Left hindlimb (tissue), 1 donor: ENCODE results near the gene CYS1.
"Not testable (repeated sequence)": the region's sequence is repeated elsewhere in the genome, so short reads cannot be mapped to it uniquely, and the experiment has no call there.

Source experiments
- DNase-seq: peaks from one replicate; pipeline ENCODE4 v3.0.0-alpha.2; 2018

Gene CYS1

DNA sequence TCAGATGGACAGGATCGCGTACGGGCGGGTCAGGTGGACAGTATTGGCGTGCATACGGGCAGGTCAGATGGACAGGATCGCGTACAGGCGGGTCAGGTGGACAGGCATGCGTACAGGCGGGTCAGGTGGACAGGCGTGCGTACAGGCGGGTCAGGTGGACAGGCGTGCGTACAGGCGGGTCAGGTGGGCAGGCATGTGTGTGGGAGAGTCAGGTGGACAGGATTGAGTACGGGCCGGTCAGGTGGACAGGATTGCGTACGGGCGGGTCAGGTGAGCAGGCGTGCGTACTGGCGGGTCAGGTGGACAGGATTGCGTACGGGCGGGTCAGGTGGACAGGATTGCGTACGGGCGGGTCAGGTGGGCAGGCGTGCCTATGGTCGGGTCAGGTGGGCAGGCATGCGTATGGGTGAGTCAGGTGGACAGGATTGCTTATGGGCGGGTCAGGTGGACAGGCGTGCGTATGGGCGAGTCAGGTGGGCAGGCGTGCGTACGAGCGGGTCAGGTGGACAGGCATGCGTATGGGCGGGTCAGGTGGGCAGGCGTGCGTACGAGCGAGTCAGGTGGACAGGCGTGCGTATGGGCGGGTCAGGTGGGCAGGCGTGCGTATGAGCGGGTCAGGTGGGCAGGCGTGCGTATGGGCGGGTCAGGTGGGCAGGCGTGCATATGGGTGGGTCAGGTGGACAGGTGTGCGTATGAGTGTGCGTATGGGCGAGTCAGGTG lies 68.4 kb downstream of the CYS1 start:
- DNase-seq, result not testable (repeated sequence)

GRCh38 chr2:10010861-10011605 lies 69.2 kb downstream of the CYS1 start:
- not testable (repeated sequence) for DNase-seq

- DNase-seq, result no peak
Measured at GRCh38 chr2:10009811-10010781, 70.1 kb downstream of the CYS1 start.

GRCh38 chr2:10009271-10009810 lies 70.9 kb downstream of the CYS1 start:
- DNase-seq, result no peak

DNA sequence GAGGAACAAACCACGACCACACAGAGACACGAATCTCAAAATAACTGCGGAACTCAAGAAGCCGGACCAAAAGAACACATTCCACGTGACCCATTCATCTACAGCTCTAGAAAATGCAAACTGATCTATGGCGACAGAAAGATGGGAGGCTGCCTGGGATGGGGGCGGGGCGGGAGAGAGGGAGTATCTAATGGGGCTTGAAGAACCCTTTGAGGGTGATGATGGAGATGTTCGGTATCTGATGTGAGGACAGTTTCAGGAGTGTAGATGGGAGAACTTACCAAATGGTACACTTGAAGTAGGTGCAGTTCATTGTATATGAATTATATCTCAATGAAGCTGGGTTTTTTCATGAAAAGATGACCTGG lies 71.4 kb downstream of the CYS1 start:
- no peak for DNase-seq

GRCh38 chr2:10007921-10008808 lies 72.0 kb downstream of the CYS1 start:
- no peak for DNase-seq

DNA sequence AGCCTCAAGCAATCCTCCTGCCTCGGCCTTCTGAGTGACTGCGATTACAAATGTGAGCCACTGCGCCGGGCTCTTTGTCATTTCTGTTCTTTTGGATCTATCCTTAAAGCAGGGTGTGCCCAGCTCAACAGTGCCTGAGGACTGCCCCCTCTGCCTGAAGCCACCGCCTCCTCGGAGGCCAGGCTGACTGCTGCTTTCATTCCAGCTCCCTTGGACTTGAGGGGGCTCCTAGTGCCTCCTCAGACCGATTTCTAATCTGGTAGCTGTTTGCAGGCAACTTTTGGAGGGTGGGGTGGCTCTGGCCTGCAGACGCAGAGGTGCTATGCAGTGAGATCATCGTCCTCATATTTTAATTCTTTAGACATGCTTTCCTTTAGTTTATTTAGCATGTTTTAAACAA lies 72.8 kb downstream of the CYS1 start:
- DNase-seq, result no peak
